ENCODE data around the gene TSPAN9. TPM values are rescaled to one million over a fixed set of nuclear protein-coding genes. Genes with fewer than 3 reads are reported as not detected.

The TSPAN9 gene
- total RNA-seq, 3 donors from 2014 or later (not counting 1 experiment from before 2014, with no cell fraction given): 0.86 to 1.6 (median 1.1) TPM

DNA sequence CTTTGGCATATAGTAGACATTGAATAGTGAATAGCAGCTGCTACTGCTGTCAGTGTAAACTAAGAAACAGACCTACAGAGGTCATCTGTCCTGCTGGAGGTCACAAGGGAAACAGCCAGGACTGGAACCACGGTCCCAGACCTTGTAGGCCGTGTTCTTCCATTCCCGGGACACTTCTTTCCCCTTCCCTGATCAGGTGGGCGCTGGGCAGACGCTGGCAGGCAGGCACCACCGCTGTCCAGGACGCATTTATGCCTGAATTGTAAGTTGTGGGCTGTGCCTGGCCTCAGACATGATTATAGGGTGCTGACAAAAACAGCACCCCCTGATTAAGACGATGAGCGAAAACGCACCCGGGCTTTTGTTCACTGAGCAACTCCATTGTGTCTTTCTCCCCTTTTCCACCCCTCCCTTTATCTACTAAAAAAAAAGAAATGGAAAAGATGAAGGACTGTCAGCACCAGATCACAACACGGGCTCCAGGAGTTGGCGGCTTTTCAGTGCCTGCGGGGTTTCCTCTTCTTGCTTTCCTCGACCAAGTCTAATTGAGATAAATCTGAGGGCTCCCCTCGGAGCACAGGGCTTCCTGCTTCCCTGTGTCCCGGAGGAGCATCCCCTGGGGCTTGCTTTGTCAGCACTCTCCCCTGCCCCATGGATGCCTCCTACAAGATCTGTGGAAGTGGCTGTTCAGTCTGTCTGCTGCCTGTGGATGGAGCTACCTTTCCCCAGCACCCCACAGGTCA, 80.6 kb downstream of the TSPAN9 start:
- DNase-seq (no peak), ATAC-seq (no peak)
- H3K27ac ChIP-seq (ENCODE audit: low read length): no peak overlapping the region
- H3K27me3 ChIP-seq (ENCODE audit: control insufficient read depth, insufficient read depth, low read length): no peaks in the 10 kb centered on the region
- H3K36me3 ChIP-seq (ENCODE audit: control insufficient read depth, insufficient read depth, low read length): no peaks in the 10 kb centered on the region
- no peaks in the 10 kb centered on the region for H3K4me1 ChIP-seq (ENCODE audit: control insufficient read depth, insufficient read depth, low read length)
- Mint-ChIP-seq H3K27me3 (ENCODE audit: low read depth in 2 of 2) (peaks cover 0 to 10% of the 10 kb centered on the region in 2 donors), H3K9me3 (no peaks in the 10 kb centered on the region), H3K36me3 (no peaks in the 10 kb centered on the region), H3K4me1 (peaks cover 0 to 4% of the 10 kb centered on the region in 2 donors), H3K27ac (no peak overlapping the region), H3K4me3 (no peak overlapping the region)
- intact Hi-C loops (cut with micrococcal nuclease): no loop called here
- TF ChIP-seq, protein P1, sequence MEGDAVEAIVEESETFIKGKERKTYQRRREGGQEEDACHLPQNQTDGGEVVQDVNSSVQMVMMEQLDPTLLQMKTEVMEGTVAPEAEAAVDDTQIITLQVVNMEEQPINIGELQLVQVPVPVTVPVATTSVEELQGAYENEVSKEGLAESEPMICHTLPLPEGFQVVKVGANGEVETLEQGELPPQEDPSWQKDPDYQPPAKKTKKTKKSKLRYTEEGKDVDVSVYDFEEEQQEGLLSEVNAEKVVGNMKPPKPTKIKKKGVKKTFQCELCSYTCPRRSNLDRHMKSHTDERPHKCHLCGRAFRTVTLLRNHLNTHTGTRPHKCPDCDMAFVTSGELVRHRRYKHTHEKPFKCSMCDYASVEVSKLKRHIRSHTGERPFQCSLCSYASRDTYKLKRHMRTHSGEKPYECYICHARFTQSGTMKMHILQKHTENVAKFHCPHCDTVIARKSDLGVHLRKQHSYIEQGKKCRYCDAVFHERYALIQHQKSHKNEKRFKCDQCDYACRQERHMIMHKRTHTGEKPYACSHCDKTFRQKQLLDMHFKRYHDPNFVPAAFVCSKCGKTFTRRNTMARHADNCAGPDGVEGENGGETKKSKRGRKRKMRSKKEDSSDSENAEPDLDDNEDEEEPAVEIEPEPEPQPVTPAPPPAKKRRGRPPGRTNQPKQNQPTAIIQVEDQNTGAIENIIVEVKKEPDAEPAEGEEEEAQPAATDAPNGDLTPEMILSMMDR (IDR thresholded peaks at IDR 0.05): no peak
- 90% methylated on average over 17 of the region's 17 CpGs for WGBS (ENCODE audit: insufficient coverage)
- H3K4me3 ChIP-seq (ENCODE audit: low read length): no peak overlapping the region
- H3K9me3 ChIP-seq (ENCODE audit: control insufficient read depth, insufficient read depth, low read length): no peaks in the 10 kb centered on the region

DNA sequence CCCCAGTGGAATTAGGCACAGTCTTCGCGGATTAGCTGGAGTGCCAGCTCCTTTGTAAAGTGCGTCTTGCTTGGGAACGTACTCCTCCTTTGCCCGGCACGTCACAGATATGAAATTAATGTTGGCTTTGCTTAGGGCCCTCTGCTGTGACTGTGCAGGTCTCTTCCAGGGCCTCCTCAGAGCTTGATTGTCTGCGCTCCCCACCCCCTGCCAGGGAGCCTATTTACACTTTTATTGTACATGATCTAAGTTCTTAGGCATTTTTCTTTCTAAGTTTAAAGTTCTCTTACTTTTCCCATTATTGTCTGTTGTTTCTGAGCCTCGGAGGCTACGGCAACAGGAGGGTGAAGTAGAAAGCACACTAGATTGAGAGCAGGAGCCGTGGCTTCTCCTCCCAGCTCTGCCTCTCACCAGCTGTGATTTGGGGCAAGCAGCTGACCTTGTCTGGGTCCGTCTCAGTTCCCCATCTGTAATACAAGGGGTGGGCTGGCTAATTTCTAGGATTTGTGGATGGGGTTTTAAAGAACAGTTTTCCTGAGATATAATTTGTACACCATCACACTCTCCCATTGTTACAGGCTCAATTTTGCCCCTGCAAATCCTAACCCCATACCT, 81.8 kb downstream of the TSPAN9 start:
- no peaks in the 10 kb centered on the region for H3K9me3 Mint-ChIP-seq
- no peak for DNase-seq
- H3K4me1 ChIP-seq (ENCODE audit: control insufficient read depth, insufficient read depth, low read length): no peaks in the 10 kb centered on the region
- H3K4me1 Mint-ChIP-seq: no peaks in the 10 kb centered on the region
- H3K27me3 Mint-ChIP-seq (ENCODE audit: low read depth in 2 of 2): peaks cover 0 to 14% of the 10 kb centered on the region in 2 donors
- H3K4me3 ChIP-seq (ENCODE audit: low read length): no peak overlapping the region
- no peaks in the 10 kb centered on the region for H3K36me3 ChIP-seq (ENCODE audit: control insufficient read depth, insufficient read depth, low read length)
- no peaks in the 10 kb centered on the region for H3K27me3 ChIP-seq (ENCODE audit: control insufficient read depth, insufficient read depth, low read length)
- intact Hi-C loops (cut with micrococcal nuclease): no loop called here
- H3K36me3 Mint-ChIP-seq: no peaks in the 10 kb centered on the region
- no peak overlapping the region for H3K27ac ChIP-seq (ENCODE audit: low read length)
- TF ChIP-seq, protein P1 (IDR thresholded peaks at IDR 0.05): no peak
- no peak for ATAC-seq
- no peak overlapping the region for H3K4me3 Mint-ChIP-seq
- WGBS (ENCODE audit: insufficient coverage): 88% methylated on average over 8 of the region's 11 CpGs
- no peaks in the 10 kb centered on the region for H3K9me3 ChIP-seq (ENCODE audit: control insufficient read depth, insufficient read depth, low read length)
- no peak overlapping the region for H3K27ac Mint-ChIP-seq

DNA sequence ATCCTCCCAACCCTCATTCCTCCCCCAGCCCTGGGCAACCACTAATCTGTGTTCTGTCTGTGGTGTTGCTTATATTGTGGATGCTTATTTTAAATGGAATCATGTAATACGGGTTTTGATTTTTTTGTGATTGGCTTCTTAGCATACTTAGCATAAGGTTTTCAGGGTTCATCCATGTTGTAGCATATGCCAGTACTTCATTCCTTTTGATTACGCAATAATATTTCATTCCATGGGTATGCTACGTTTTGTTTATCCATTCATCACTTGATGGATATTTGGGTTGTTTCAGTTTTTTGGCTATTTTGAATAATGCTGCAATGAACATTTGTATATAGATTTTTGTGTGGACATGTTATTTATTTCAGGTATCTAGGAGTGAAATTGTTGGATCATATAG, 82.9 kb downstream of the TSPAN9 start:
- Histone ChIP-seq H3K36me3 (ENCODE audit: control insufficient read depth, insufficient read depth, low read length) (no peaks in the 10 kb centered on the region), H3K4me1 (ENCODE audit: control insufficient read depth, insufficient read depth, low read length) (no peaks in the 10 kb centered on the region), H3K27ac (ENCODE audit: low read length) (no peak overlapping the region), H3K27me3 (ENCODE audit: control insufficient read depth, insufficient read depth, low read length) (no peaks in the 10 kb centered on the region), H3K9me3 (ENCODE audit: control insufficient read depth, insufficient read depth, low read length) (no peaks in the 10 kb centered on the region), H3K4me3 (ENCODE audit: low read length) (no peak overlapping the region)
- no peak overlapping the region for H3K27ac Mint-ChIP-seq
- ATAC-seq: no peak
- H3K9me3 Mint-ChIP-seq: no peaks in the 10 kb centered on the region
- H3K4me1 Mint-ChIP-seq: no peaks in the 10 kb centered on the region
- no peak for DNase-seq
- intact Hi-C loops (cut with micrococcal nuclease): no loop called here
- H3K4me3 Mint-ChIP-seq: no peak overlapping the region
- peaks cover 0 to 11% of the 10 kb centered on the region in 2 donors for H3K27me3 Mint-ChIP-seq (ENCODE audit: low read depth in 2 of 2)
- 100% methylated on average over 1 of the region's 3 CpGs for WGBS (ENCODE audit: insufficient coverage)
- TF ChIP-seq, protein P1 (IDR thresholded peaks at IDR 0.05): no peak
- no peaks in the 10 kb centered on the region for H3K36me3 Mint-ChIP-seq

Data from natural killer cell (primary cell).